Right lobe of liver (tissue), 6 donors: Measurements from ENCODE around the gene LIPE. TPM values are rescaled to one million over a fixed set of nuclear protein-coding genes. Genes with fewer than 3 reads are reported as not detected.

ENCODE experiments used
- ATAC-seq, 4 donors: fragments of 200-7000 bp; cut with Tn5 transposase; one replicate each; pipeline ENCODE4 v1.9.1; 2020; ENCODE audit warnings: mild to moderate bottlenecking in 4 of 4, moderate library complexity in 4 of 4
- DNase-seq, 3 donors: peaks; one replicate each; pipeline ENCODE4 v3.0.0-alpha.2; 2020
- H3K27ac ChIP-seq, 3 donors: fragments of 200-600 bp; one replicate each; pipeline ENCODE4 v1.8.0; 2022
- H3K27me3 ChIP-seq, 2 donors: fragments of 200-600 bp; one replicate each; pipeline ENCODE4 v1.8.0; 2022
- H3K36me3 ChIP-seq, 4 donors: fragments of 200-600 bp; sonication (generic) in 1 of 4; one replicate each; pipeline versions ENCODE4 v1.5.1 to v1.8.0; 2017 to 2022; ENCODE audit warnings: control low read depth in 1 of 4
- H3K4me1 ChIP-seq, 4 donors: fragments of 200-600 bp; sonication (generic) in 1 of 4; one replicate each; pipeline versions ENCODE4 v1.5.1 to v1.8.0; 2017 to 2022; ENCODE audit warnings: control low read depth in 1 of 4
- H3K4me3 ChIP-seq, 3 donors: fragments of 200-600 bp; one replicate each; pipeline ENCODE4 v1.8.0; 2022
- H3K9me3 ChIP-seq, 4 donors: fragments of 200-600 bp; sonication (generic) in 1 of 4; one replicate each; pipeline versions ENCODE4 v1.5.1 to v1.8.0; 2017 to 2022; ENCODE audit warnings: control low read depth in 1 of 4
- POLR2A ChIP-seq: fragments of 450-650 bp; IDR thresholded peaks from one replicate; pipeline ENCODE4 v1.6.1; 2017; ENCODE audit warnings: antibody characterized with exemption, mild to moderate bottlenecking
- WGBS: methylation state at CpG from one replicate; pipeline ENCODE4 v1.1.6; 2018; ENCODE audit warnings: low coverage, low lambda C conversion rate; ENCODE audit not compliant: insufficient coverage; ENCODE audit errors: missing lambda C conversion rate; 5-methylcytosine and 5-hydroxymethylcytosine counted together
- intact Hi-C, 2 donors: fragments of 100-400 bp; cut with DNase I; formaldehyde crosslinking; loops; one replicate each; pipeline versions ENCODE4 v1.11.2 to v1.14.1; 2022
- total RNA-seq, 6 experiments: library from RNA; depleted of rRNA in 2 of 6; stranded (reverse); fragments of >200 nt in 2 of 6; fragmentation: NEBNext Ultra II Directional in 3 of 6; extraction: Animal tissue kit (Norgen Biotek cat#: 25700) in 3 of 6; gene quantifications; one replicate each; pipeline versions ENCODE4 v1.1.0 to v1.2.4, GENCODE V29; 2016 to 2023
- TF ChIP-seq, protein P1 (sequence below), 4 donors: fragments of 200-600 bp in 3 of 4; fragments of 450-650 bp in 1 of 4; IDR thresholded peaks; one replicate each; pipeline versions ENCODE4 v1.5.1 to v1.8.0; 2016 to 2022; ENCODE audit warnings: antibody characterized with exemption in 4 of 4, mild to moderate bottlenecking in 2 of 4
- donor health status: DM: no; HTN: yes; CAD: no.
- donor health status: DM: no; HTN: no; CAD: no.
- donor health status: DM: no; HTN: no; CAD: no.
- donor health status: DM: no; HTN: yes; CAD: no.
- donor health status: DM: no; HTN: yes; CAD: no.

The LIPE gene
- total RNA-seq, 6 experiments from 2014 or later, result 0.87 to 2.5 (median 1.8) TPM

DNA sequence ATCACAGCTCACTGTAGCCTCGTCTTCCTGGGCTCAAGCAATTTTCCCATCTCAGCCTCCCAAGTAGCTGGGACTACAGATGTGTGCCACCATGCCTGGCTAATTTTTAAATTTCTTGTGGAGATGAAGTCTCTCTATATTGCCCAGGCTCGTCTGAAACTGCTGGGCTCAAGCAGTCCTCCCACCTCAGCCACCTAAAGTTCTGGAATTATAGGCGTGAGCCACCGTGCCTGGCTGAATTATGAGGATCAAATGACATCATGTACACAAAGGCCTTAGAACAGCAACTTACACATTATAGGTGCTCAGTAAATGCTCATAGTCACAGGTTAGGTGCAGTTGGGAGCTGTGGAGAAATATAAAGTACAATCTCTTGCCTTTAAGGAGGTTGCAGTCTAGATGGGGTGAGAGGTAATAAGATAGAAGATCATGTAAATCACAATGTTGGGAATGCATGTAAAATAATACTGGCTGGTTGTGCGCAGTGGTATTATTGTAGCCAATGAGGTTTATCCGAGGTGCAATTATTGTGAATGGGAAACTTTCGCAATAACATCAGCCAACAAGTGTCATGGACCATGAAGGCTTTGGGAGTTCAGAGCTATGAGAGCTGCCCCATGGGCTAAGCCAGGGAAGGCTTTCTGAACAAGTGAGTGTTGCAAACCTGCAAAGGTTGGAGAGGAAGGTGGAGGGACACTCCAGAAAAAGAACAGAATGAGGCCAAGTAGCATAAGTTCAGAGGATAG is 45.4 kb upstream of the LIPE start:
- no peak overlapping the region for H3K27ac ChIP-seq
- WGBS, result 88% methylated on average over 7 of the region's 7 CpGs
- no peaks in the 10 kb centered on the region for H3K36me3 ChIP-seq
- H3K27me3 ChIP-seq, result no peaks in the 10 kb centered on the region
- no peak for ATAC-seq
- DNase-seq, result no peak
- TF ChIP-seq, protein P1, sequence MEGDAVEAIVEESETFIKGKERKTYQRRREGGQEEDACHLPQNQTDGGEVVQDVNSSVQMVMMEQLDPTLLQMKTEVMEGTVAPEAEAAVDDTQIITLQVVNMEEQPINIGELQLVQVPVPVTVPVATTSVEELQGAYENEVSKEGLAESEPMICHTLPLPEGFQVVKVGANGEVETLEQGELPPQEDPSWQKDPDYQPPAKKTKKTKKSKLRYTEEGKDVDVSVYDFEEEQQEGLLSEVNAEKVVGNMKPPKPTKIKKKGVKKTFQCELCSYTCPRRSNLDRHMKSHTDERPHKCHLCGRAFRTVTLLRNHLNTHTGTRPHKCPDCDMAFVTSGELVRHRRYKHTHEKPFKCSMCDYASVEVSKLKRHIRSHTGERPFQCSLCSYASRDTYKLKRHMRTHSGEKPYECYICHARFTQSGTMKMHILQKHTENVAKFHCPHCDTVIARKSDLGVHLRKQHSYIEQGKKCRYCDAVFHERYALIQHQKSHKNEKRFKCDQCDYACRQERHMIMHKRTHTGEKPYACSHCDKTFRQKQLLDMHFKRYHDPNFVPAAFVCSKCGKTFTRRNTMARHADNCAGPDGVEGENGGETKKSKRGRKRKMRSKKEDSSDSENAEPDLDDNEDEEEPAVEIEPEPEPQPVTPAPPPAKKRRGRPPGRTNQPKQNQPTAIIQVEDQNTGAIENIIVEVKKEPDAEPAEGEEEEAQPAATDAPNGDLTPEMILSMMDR (IDR thresholded peaks at IDR 0.05), result no peak
- TF ChIP-seq POLR2A, result no peak
- no peaks in the 10 kb centered on the region for H3K4me1 ChIP-seq
- no peaks in the 10 kb centered on the region for H3K9me3 ChIP-seq
- intact Hi-C loops, result no loop called here
- H3K4me3 ChIP-seq, result no peak overlapping the region

DNA sequence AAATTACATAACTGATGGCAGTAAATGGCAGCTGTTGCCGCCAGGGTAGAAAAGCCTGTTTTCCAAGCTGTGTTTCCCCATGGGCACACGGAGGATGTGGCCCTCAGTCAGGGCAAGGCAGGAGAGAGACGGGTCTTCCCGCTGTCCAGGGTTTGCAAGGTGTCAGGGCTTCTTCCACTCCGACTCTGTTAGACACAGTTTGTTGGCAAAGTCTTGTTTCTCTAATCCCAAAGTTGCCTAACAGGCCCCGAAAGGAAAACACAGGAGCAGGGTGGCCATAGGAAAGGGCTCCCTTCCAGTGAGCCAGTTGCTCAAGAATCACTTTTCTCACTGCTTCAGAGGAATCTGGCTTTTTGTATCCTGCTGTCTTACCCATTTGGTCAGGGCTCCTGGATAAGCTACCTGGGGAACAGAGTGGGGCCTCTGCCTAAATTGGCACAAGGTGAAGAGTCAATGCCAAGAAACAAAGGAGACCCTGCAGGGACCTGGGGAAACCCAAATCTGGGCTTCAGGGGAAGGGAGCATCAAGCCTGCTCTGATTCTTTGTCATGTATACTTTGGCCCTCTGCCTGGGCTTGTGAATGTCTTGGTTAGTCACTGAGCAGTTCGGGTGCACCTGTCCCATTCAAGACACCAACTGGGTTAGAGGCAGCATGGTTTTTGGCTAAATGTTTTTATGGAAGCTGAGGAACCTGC is 44.5 kb upstream of the LIPE start:
- no peak for TF ChIP-seq POLR2A
- TF ChIP-seq, protein P1 (IDR thresholded peaks at IDR 0.05), result no peak
- ATAC-seq, result peak in 1 of 4 donors; percentile 25
- Histone ChIP-seq H3K4me3 (no peak overlapping the region), H3K36me3 (no peaks in the 10 kb centered on the region), H3K27ac (no peak overlapping the region), H3K9me3 (no peaks in the 10 kb centered on the region), H3K4me1 (no peaks in the 10 kb centered on the region), H3K27me3 (no peaks in the 10 kb centered on the region)
- 85% methylated on average over 2 of the region's 7 CpGs for WGBS
- DNase-seq, result no peak
- intact Hi-C loops, result no loop called here

DNA sequence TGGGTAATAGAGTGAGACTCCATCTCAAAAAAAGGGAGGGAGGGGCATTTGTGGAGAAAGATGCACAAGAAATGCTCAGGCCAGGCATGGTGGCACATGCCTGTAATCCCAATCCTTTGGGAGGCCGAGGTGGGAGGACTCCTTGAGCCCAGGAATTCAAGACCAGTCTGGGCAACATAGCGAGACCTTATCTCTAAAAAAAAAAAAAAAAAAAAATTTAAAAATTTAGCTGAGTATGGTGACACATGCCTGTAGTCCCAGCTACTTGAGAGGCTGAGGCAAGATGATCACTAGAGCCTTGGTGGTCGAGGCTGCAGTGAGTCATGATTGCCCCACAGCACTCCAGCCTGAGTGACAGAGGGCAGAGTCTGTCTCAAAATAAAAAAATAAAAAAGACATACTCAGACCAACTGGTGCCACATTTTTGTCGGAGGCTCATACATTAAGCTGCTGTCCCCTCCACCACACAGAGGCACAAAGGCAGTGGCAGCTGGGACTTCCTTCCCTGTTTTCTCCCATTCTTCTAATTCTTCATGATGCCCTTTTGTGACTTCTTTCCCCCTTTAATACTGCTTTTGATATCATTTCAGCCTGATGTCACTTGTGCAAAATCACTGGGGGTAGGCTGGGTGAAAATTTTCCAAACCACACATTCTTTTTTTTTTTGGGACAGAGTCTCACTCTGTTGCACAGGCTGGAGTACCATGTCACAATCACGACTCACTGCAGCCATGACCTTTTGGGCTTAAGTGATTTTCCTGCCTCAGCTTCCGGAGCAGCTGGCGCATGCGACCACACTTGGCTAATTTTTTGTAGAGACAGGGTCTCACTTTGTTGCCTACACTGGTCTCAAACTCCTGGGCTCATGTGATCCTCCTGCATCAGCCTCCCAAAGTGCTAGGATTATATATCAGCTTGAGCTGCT is 42.4 kb upstream of the LIPE start:
- no peak overlapping the region for H3K4me3 ChIP-seq
- intact Hi-C loops, result no loop called here
- TF ChIP-seq, protein P1 (IDR thresholded peaks at IDR 0.05), result no peak
- no peak for TF ChIP-seq POLR2A
- no peak for DNase-seq
- no peaks in the 10 kb centered on the region for H3K9me3 ChIP-seq
- no peaks in the 10 kb centered on the region for H3K27me3 ChIP-seq
- peak in 2 of 4 donors; percentile 23 to 55 for ATAC-seq
- no peak overlapping the region for H3K27ac ChIP-seq
- H3K36me3 ChIP-seq, result no peaks in the 10 kb centered on the region
- H3K4me1 ChIP-seq, result no peaks in the 10 kb centered on the region
- 52% methylated on average over 8 of the region's 8 CpGs for WGBS

DNA sequence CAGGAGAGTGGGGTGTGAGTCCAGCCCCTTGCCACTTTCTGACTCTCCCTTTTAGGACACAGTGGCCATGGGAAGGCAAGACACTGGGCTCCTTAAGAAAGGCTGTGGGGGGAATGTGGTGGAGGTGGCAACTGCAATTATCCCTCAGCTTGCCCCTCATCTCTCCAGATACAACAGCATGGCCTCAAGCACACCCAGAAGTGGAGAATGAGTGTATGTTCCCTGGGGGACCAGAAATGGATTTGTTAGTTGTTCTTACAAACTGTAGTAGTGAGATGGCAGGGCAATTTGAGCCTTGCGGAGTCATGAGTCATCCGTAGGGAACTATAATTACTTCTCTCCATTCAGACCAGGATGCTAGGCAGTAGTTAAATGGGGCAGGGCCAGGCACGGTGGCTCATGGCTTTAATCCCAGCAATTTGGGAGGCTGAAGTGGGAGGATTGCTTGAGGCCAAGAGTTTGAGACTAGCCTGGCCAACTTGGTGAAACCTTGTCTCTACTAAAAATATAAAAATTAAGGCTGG is 41.1 kb upstream of the LIPE start:
- H3K27ac ChIP-seq, result no peak overlapping the region
- ATAC-seq (no peak), DNase-seq (no peak)
- H3K4me3 ChIP-seq, result no peak overlapping the region
- no peaks in the 10 kb centered on the region for H3K36me3 ChIP-seq
- intact Hi-C loops, result no loop called here
- H3K4me1 ChIP-seq, result no peaks in the 10 kb centered on the region
- WGBS, result 74% methylated on average over 3 of the region's 3 CpGs
- TF ChIP-seq POLR2A, result no peak
- TF ChIP-seq, protein P1 (IDR thresholded peaks at IDR 0.05), result no peak
- no peaks in the 10 kb centered on the region for H3K27me3 ChIP-seq
- H3K9me3 ChIP-seq, result no peaks in the 10 kb centered on the region
